GM12878 (cell line): ENCODE measurements around the gene SEPHS1. TPM values are rescaled to one million over a fixed set of nuclear protein-coding genes. Genes with fewer than 3 reads are reported as not detected.

ENCODE experiments used
- ATAC-seq: fragments of 200-7000 bp; cut with Tn5 transposase; 3 replicates; pipeline ENCODE4 v1.9.1; 2020; ENCODE audit warnings: mild to moderate bottlenecking, moderate library complexity
- BruUV-seq: library from RNA; stranded (reverse); fragments of 400-500 nt; replicated peaks from 2 replicates; lab custom pipeline; 2021; lab: Mats Ljungman, UMichigan
- CTCF ChIA-PET: fragments of 300-600 bp; sonication (Branson Sonifier 250); formaldehyde crosslinking; extraction: SDS; loops from one replicate; lab custom pipeline; 2021; ENCODE audit warnings: inconsistent platforms; lab: Yijun Ruan, JAX
- POLR2A ChIA-PET: fragments of 350-600 bp; formaldehyde crosslinking; extraction: SDS; loops from one replicate; lab custom pipeline; 2021; ENCODE audit warnings: inconsistent platforms; lab: Charles Lee
- RAD21 ChIA-PET: fragments of 300-600 bp; sonication (Branson Sonifier 250); formaldehyde crosslinking; loops from one replicate; lab custom pipeline; 2023; ENCODE audit warnings: antibody characterized with exemption; ENCODE audit not compliant: unreplicated experiment; lab: Charles Lee
- SMC1A ChIA-PET: fragments of 300-600 bp; sonication (Branson Sonifier 250); formaldehyde crosslinking; loops from one replicate; lab custom pipeline; 2023; ENCODE audit not compliant: unreplicated experiment, uncharacterized antibody; lab: Charles Lee
- DNase-seq: peaks from one replicate; pipeline ENCODE4 v3.0.0-alpha.2; 2011; ENCODE audit warnings: low read depth, low spot score
- FAIRE-seq: peaks from 3 replicates; lab custom pipeline; 2011; peaks lifted over from hg19 to GRCh38; lab: Jason Lieb, UNC
- H2AFZ ChIP-seq: 2 replicates; pipeline ENCODE4 v1.6.0; 2011; ENCODE audit warnings: low read depth, low read length, control low read depth; ENCODE audit not compliant: control insufficient read depth
- H3K27ac ChIP-seq: 2 replicates; pipeline ENCODE4 v1.5.1; 2011; ENCODE audit warnings: control low read depth; ENCODE audit not compliant: control insufficient read depth, insufficient read depth
- H3K27me3 ChIP-seq, 2 experiments: replicated peaks in 1 of 2; 2 replicates each; pipeline versions ENCODE4 v1.6.0 to v1.6.1; 2011; ENCODE audit warnings: low read length in 1 of 2; ENCODE audit not compliant: control insufficient read depth in 2 of 2, insufficient read depth in 2 of 2
- H3K36me3 ChIP-seq, 2 experiments: 2 replicates each; pipeline ENCODE4 v1.5.1; 2011; ENCODE audit warnings: low read length in 1 of 2; ENCODE audit not compliant: control insufficient read depth in 2 of 2, insufficient read depth in 2 of 2
- H3K4me1 ChIP-seq: 2 replicates; pipeline ENCODE4 v1.6.1; 2011; ENCODE audit warnings: mild to moderate bottlenecking, low read length, moderate library complexity, mixed read lengths; ENCODE audit not compliant: control insufficient read depth, insufficient read depth
- H3K4me2 ChIP-seq: 2 replicates; pipeline ENCODE4 v1.6.0; 2011; ENCODE audit warnings: control low read depth; ENCODE audit not compliant: control insufficient read depth, insufficient read depth
- H3K4me3 ChIP-seq: fragments of 200-600 bp; sonication (generic); 2 replicates; pipeline ENCODE4 v1.5.1; 2016
- H3K79me2 ChIP-seq: 2 replicates; pipeline ENCODE4 v1.6.0; 2011; ENCODE audit warnings: low read length; ENCODE audit not compliant: control insufficient read depth, insufficient read depth
- H3K9ac ChIP-seq: 2 replicates; pipeline ENCODE4 v1.8.0; 2011; ENCODE audit warnings: low read length, control low read depth, mixed read lengths; ENCODE audit not compliant: control insufficient read depth, insufficient read depth
- H3K9me3 ChIP-seq: replicated peaks from 3 replicates; pipeline ENCODE4 v1.5.1; 2011; ENCODE audit warnings: mild to moderate bottlenecking, low read length; ENCODE audit not compliant: control insufficient read depth, insufficient read depth
- H4K20me1 ChIP-seq: 2 replicates; pipeline ENCODE4 v1.6.0; 2011; ENCODE audit not compliant: control insufficient read depth, insufficient read depth
- CHD4 ChIP-seq: fragments of 200-600 bp; sonication (generic); IDR thresholded peaks from 2 replicates; pipeline ENCODE4 v1.6.1; 2016; ENCODE audit warnings: mild to moderate bottlenecking
- DPF2 ChIP-seq: fragments of 450-650 bp; IDR thresholded peaks from 2 replicates; pipeline ENCODE4 v1.6.1; 2017; ENCODE audit warnings: mild to moderate bottlenecking
- HDAC2 ChIP-seq: fragments of 200-600 bp; sonication (generic); IDR thresholded peaks from 2 replicates; pipeline ENCODE4 v1.6.1; 2017
- HDGF ChIP-seq: fragments of 450-650 bp; IDR thresholded peaks from 2 replicates; pipeline ENCODE4 v1.6.1; 2016; ENCODE audit warnings: antibody characterized with exemption
- NR2C1 ChIP-seq: fragments of 450-650 bp; IDR thresholded peaks from 2 replicates; pipeline ENCODE4 v1.6.1; 2017; ENCODE audit warnings: antibody characterized with exemption, mild to moderate bottlenecking, moderate library complexity
- POU2F2 ChIP-seq: IDR thresholded peaks from 3 replicates; pipeline ENCODE4 v1.6.1; 2011; ENCODE audit warnings: low read depth, mild to moderate bottlenecking, low read length, borderline replicate concordance
- RB1 ChIP-seq: fragments of 450-650 bp; formaldehyde crosslinking; IDR thresholded peaks from 2 replicates; pipeline ENCODE4 v1.6.1; 2017; ENCODE audit warnings: mild to moderate bottlenecking, borderline replicate concordance
- SREBF2 ChIP-seq: IDR thresholded peaks from 2 replicates; pipeline ENCODE4 v1.6.1; 2012; ENCODE audit warnings: mild to moderate bottlenecking, low read length
- SRF ChIP-seq, 2 experiments: IDR thresholded peaks; 2 replicates each; pipeline ENCODE4 v1.6.1; 2011; ENCODE audit warnings: low read depth in 2 of 2, low read length in 2 of 2, mild to moderate bottlenecking in 1 of 2, moderate library complexity in 1 of 2
- TARDBP ChIP-seq: IDR thresholded peaks from 2 replicates; pipeline ENCODE4 v1.6.1; 2016; ENCODE audit warnings: borderline replicate concordance
- WRNIP1 ChIP-seq: IDR thresholded peaks from 2 replicates; pipeline ENCODE4 v1.6.1; 2011; ENCODE audit warnings: low read depth, low read length, improper control_type of control experiment, borderline replicate concordance
- WGBS: methylation state at CpG from one replicate; pipeline ENCODE4 v1.1.6; 2016; ENCODE audit warnings: low lambda C conversion rate; ENCODE audit not compliant: insufficient replicate concordance, insufficient coverage; ENCODE audit errors: missing lambda C conversion rate; 5-methylcytosine and 5-hydroxymethylcytosine counted together
- in situ Hi-C: fragments of 300-500 bp; cut with MboI; formaldehyde crosslinking; loops from 9 replicates; pipeline ENCODE4 v1.14.3; 2018; ENCODE audit warnings: mixed read lengths
- intact Hi-C: fragments of 100-400 bp; cut with micrococcal nuclease; formaldehyde crosslinking; loops from one replicate; pipeline ENCODE4 v1.14.2; 2022; ENCODE audit not compliant: unreplicated experiment
- polyA plus RNA-seq, 11 experiments: library from polyadenylated mRNA; depleted of rRNA in 4 of 11; unstranded in 6 of 11; stranded (reverse) in 5 of 11; fragments of >200 nt; fragmentation: Nextera tagmentation in 4 of 11; fragmentation: Illumina TruSeq in 1 of 11; extraction: Ambion mirVana in 4 of 11; extraction: Trizol in 1 of 11; gene quantifications; 1 replicate in 1 of 11; 2 replicates in 10 of 11; pipeline versions ENCODE4 v1.2.1 to v1.2.3, GENCODE V29; 2011 to 2016; ENCODE audit warnings: inconsistent platforms in 2 of 11, missing spikeins in 2 of 11, low read depth in 1 of 11
- total RNA-seq, 4 experiments: library from RNA; depleted of rRNA in 3 of 4; stranded (reverse); fragments of >200 nt in 3 of 4; fragmentation: Illumina TruSeq in 1 of 4; extraction: Trizol in 1 of 4; gene quantifications; 2 replicates each; pipeline versions ENCODE4 v1.2.1 to v1.2.3, GENCODE V29; 2013 to 2021
- TF ChIP-seq, protein P1 (sequence below): fragments of 450-650 bp; IDR thresholded peaks from 2 replicates; pipeline ENCODE4 v1.6.1; 2014; ENCODE audit warnings: mild to moderate bottlenecking
- TF ChIP-seq, protein P2 (sequence below): fragments of 450-650 bp; IDR thresholded peaks from 2 replicates; pipeline ENCODE4 v1.6.1; 2017; ENCODE audit warnings: antibody characterized with exemption, mild to moderate bottlenecking, moderate library complexity

The SEPHS1 gene
- total and polyA plus RNA-seq, 10 of the 15 experiments (the other 5 are each of a cell fraction or from before 2014, with no cell fraction given) = 14.7 to 85.4 (median 48.5) TPM

DNA sequence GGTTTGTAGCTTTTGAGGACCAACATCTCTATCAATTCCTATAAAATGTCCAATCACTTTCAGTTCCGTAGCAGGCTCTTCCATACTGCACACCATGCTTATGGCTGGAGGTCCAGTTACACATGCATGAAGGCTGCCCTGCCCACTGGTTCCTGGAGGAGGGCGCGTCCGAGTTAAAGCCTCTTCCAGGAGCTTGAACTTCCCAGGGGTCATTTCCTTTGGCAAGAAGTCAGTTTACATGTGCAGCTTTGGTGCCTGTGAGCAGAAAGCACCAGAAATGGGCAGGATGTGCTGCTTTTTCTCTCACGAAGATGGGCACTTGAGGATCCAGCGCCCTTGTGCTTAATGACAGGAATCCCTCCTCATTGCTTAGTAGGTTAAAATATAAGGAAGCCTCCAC is 30.6 kb downstream of the SEPHS1 start (continued):
- TF ChIP-seq, protein P1, sequence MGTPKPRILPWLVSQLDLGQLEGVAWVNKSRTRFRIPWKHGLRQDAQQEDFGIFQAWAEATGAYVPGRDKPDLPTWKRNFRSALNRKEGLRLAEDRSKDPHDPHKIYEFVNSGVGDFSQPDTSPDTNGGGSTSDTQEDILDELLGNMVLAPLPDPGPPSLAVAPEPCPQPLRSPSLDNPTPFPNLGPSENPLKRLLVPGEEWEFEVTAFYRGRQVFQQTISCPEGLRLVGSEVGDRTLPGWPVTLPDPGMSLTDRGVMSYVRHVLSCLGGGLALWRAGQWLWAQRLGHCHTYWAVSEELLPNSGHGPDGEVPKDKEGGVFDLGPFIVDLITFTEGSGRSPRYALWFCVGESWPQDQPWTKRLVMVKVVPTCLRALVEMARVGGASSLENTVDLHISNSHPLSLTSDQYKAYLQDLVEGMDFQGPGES = no peak
- TF ChIP-seq SRF (IDR thresholded peaks at IDR 0.05; ENCODE audit: low read depth in 2 of 2, low read length in 2 of 2) = no peak

DNA sequence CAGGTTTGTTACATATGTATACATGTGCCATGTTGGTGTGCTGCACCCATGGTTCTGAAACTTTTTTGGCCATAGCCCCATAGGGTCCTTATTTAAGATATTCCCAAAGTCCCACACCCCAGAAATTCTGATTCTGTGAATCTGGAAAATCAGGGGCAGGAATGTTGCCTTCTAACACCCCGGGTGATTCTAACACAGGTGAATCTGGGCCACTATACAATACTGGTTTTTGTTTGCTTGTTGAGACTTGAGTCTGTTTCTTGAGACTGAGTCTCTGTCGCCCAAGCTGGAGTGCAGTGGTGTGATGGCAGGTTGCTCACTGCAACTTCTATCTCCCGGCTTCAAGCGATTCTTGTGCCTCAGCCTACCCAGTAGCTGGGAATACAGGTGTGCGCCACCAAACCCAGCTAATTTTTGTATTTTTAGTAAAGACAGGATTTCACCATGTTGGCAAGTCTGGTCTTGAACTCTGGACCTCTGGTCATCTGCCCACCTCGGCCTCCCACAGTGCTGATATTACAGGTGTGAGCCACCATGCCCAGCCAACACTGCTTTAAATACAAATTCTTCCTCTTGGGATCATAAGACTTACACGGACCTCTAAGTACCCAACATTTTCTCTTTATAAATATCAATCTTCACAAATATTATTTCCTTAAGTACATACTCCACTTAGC is 31.3 kb downstream of the SEPHS1 start:
- Histone ChIP-seq H3K4me1 (no peaks in the 10 kb centered on the region), H3K27me3 (no peaks in the 10 kb centered on the region), H3K9me3 (no peaks in the 10 kb centered on the region), H3K27ac (no peak overlapping the region), H3K4me2 (no peak overlapping the region), H2AFZ (no peak overlapping the region), H3K4me3 (no peak overlapping the region), H3K36me3 (peaks cover 0 to 12% of the 10 kb centered on the region in 2 experiments; a peak in 1 of 4 replicates), H3K9ac (no peak overlapping the region), H4K20me1 (no peaks in the 10 kb centered on the region), H3K79me2 (no peaks in the 10 kb centered on the region)
- ATAC-seq = no peak
- intact Hi-C loops = no loop called here
- no TSS peak for BruUV-seq
- WGBS = 99% methylated on average over 7 of the region's 7 CpGs
- POLR2A ChIA-PET = no interaction called here
- CTCF ChIA-PET = interaction anchor here (0.6 to 1.4 kb wide), 3 partner anchors 14 to 179 kb away, joined by 3 to 9 read pairs (median 3); partner anchors contain the start of gene MCM10
- FAIRE-seq = no peak
- TF ChIP-seq NR2C1 (no peak), SREBF2 (no peak), CHD4 (no peak), HDAC2 (no peak), WRNIP1 (no peak), HDGF (no peak), TARDBP (no peak), RB1 (no peak), DPF2 (no peak), POU2F2 (no peak)
- TF ChIP-seq, protein P2, sequence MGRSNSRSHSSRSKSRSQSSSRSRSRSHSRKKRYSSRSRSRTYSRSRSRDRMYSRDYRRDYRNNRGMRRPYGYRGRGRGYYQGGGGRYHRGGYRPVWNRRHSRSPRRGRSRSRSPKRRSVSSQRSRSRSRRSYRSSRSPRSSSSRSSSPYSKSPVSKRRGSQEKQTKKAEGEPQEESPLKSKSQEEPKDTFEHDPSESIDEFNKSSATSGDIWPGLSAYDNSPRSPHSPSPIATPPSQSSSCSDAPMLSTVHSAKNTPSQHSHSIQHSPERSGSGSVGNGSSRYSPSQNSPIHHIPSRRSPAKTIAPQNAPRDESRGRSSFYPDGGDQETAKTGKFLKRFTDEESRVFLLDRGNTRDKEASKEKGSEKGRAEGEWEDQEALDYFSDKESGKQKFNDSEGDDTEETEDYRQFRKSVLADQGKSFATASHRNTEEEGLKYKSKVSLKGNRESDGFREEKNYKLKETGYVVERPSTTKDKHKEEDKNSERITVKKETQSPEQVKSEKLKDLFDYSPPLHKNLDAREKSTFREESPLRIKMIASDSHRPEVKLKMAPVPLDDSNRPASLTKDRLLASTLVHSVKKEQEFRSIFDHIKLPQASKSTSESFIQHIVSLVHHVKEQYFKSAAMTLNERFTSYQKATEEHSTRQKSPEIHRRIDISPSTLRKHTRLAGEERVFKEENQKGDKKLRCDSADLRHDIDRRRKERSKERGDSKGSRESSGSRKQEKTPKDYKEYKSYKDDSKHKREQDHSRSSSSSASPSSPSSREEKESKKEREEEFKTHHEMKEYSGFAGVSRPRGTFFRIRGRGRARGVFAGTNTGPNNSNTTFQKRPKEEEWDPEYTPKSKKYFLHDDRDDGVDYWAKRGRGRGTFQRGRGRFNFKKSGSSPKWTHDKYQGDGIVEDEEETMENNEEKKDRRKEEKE = no peak
- SMC1A ChIA-PET = interaction anchor here (0.9 kb wide), 1 partner anchor 20 kb away, joined by 3 read pairs; no protein-coding TSS in a partner anchor
- RAD21 ChIA-PET = no interaction called here
- DNase-seq = no peak
- in situ Hi-C loops = no loop called here
